ENCODE data around the gene PLEKHG2. TPM values are rescaled to one million over a fixed set of nuclear protein-coding genes. Genes with fewer than 3 reads are reported as not detected.
A peak's percentile ranks its signal among the peaks of the same experiment; 100 is the strongest.

The PLEKHG2 gene
- total RNA-seq, 4 donors from 2014 or later, result 6.4 to 29.9 (median 7.7) TPM

- Histone ChIP-seq H3K9me3 (no peaks in the 10 kb centered on the region), H3K27ac (no peak overlapping the region), H3K36me3 (peaks cover 29% of the 10 kb centered on the region), H3K4me3 (no peak overlapping the region), H3K27me3 (no peaks in the 10 kb centered on the region), H3K4me1 (peaks cover 27% of the 10 kb centered on the region)
- no peak for TF ChIP-seq POLR2AphosphoS5 (IDR thresholded peaks at IDR 0.05)
- DNase-seq (ENCODE audit: low spot score in 2 of 2), result peak in 1 of 2 donors; percentile 82
- WGBS, result 88% methylated on average over 14 of the region's 27 CpGs
These were observed 4.0 kb downstream of the PLEKHG2 start for GRCh38 chr19:39416152-39417120.

GRCh38 chr19:39417463-39418181 is 5.2 kb downstream of the PLEKHG2 start:
- 89% methylated on average over 17 of the region's 30 CpGs for WGBS
- H3K27me3 ChIP-seq, result no peaks in the 10 kb centered on the region
- no peak overlapping the region for H3K4me3 ChIP-seq
- H3K36me3 ChIP-seq, result peaks cover 40% of the 10 kb centered on the region
- TF ChIP-seq EP300 (IDR thresholded peaks at IDR 0.05) (no peak), CTCF (IDR thresholded peaks at IDR 0.05) (no peak), POLR2A (IDR thresholded peaks at IDR 0.05) (no peak), POLR2AphosphoS5 (IDR thresholded peaks at IDR 0.05) (no peak)
- DNase-seq (ENCODE audit: low spot score in 2 of 2), result no peak
- H3K4me1 ChIP-seq, result peaks cover 23% of the 10 kb centered on the region
- no peaks in the 10 kb centered on the region for H3K9me3 ChIP-seq
- H3K27ac ChIP-seq, result no peak overlapping the region

- H3K9me3 ChIP-seq, result no peaks in the 10 kb centered on the region
- H3K4me1 ChIP-seq, result peaks cover 14% of the 10 kb centered on the region
- H3K36me3 ChIP-seq, result peaks cover 51% of the 10 kb centered on the region
- no peak overlapping the region for H3K27ac ChIP-seq
- WGBS, result 87% methylated on average over 9 of the region's 9 CpGs
- no peak for DNase-seq (ENCODE audit: low spot score in 2 of 2)
- H3K4me3 ChIP-seq, result no peak overlapping the region
- H3K27me3 ChIP-seq, result no peaks in the 10 kb centered on the region
- TF ChIP-seq CTCF (IDR thresholded peaks at IDR 0.05), result no peak
- TF ChIP-seq EP300 (IDR thresholded peaks at IDR 0.05), result no peak
- no peak for TF ChIP-seq POLR2AphosphoS5 (IDR thresholded peaks at IDR 0.05)
- TF ChIP-seq POLR2A (IDR thresholded peaks at IDR 0.05), result no peak
These were observed 6.5 kb downstream of the PLEKHG2 start for GRCh38 chr19:39419003-39419402.

GRCh38 chr19:39420769-39421168 is 8.3 kb downstream of the PLEKHG2 start:
- 89% methylated on average over 8 of the region's 15 CpGs for WGBS

GRCh38 chr19:39422020-39422419 is 9.6 kb downstream of the PLEKHG2 start:
- Histone ChIP-seq H3K27me3 (no peaks in the 10 kb centered on the region), H3K9me3 (no peaks in the 10 kb centered on the region), H3K4me3 (no peak overlapping the region), H3K36me3 (peaks cover 61% of the 10 kb centered on the region), H3K27ac (no peak overlapping the region), H3K4me1 (no peaks in the 10 kb centered on the region)
- 83% methylated on average over 3 of the region's 5 CpGs for WGBS
- DNase-seq (ENCODE audit: low spot score in 2 of 2), result no peak
- TF ChIP-seq POLR2AphosphoS5 (IDR thresholded peaks at IDR 0.05) (no peak), POLR2A (IDR thresholded peaks at IDR 0.05) (no peak), CTCF (IDR thresholded peaks at IDR 0.05) (no peak), EP300 (IDR thresholded peaks at IDR 0.05) (no peak)

More at GRCh38 chr19:39420769-39421168, 8.3 kb downstream of the PLEKHG2 start:
- H3K4me3 ChIP-seq, result no peak overlapping the region
- H3K27me3 ChIP-seq, result no peaks in the 10 kb centered on the region
- no peaks in the 10 kb centered on the region for H3K4me1 ChIP-seq
- H3K27ac ChIP-seq, result no peak overlapping the region
- DNase-seq (ENCODE audit: low spot score in 2 of 2), result no peak
- no peak for TF ChIP-seq POLR2AphosphoS5 (IDR thresholded peaks at IDR 0.05)
- TF ChIP-seq POLR2A (IDR thresholded peaks at IDR 0.05), result no peak
- TF ChIP-seq CTCF (IDR thresholded peaks at IDR 0.05), result no peak
- no peak for TF ChIP-seq EP300 (IDR thresholded peaks at IDR 0.05)
- no peaks in the 10 kb centered on the region for H3K9me3 ChIP-seq
- peaks cover 61% of the 10 kb centered on the region for H3K36me3 ChIP-seq
